ENCODE measurements around the gene ABLIM1.

DNA sequence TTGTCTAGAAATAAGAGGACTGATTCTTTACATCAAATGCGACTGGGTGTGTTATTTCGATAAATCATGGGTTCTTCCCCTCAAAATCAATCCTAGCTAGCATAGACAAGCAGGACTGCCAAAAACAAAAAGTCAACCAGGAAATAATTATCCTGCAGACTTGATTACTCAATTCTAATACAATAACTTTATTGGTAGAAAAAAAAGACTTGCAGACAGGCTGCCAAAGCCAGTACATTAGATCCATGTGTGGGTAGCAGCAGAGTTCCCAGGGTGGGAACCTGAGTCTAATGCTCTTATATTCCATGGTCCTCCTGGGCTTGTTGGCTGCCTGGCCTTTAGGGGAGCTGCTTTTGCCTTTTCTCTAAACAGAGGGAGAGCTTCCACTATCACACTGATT, 261.6 kb downstream of the ABLIM1 start:
- TF ChIP-seq, protein P1, sequence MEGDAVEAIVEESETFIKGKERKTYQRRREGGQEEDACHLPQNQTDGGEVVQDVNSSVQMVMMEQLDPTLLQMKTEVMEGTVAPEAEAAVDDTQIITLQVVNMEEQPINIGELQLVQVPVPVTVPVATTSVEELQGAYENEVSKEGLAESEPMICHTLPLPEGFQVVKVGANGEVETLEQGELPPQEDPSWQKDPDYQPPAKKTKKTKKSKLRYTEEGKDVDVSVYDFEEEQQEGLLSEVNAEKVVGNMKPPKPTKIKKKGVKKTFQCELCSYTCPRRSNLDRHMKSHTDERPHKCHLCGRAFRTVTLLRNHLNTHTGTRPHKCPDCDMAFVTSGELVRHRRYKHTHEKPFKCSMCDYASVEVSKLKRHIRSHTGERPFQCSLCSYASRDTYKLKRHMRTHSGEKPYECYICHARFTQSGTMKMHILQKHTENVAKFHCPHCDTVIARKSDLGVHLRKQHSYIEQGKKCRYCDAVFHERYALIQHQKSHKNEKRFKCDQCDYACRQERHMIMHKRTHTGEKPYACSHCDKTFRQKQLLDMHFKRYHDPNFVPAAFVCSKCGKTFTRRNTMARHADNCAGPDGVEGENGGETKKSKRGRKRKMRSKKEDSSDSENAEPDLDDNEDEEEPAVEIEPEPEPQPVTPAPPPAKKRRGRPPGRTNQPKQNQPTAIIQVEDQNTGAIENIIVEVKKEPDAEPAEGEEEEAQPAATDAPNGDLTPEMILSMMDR (IDR thresholded peaks at IDR 0.05), result no peak
- TF ChIP-seq POLR2A (IDR thresholded peaks at IDR 0.05), result no peak
